Astrocyte (in vitro differentiated cells and primary cell): Measurements from ENCODE around the gene NUMB. TPM values are rescaled to one million over a fixed set of nuclear protein-coding genes. Genes with fewer than 3 reads are reported as not detected.
A peak's percentile ranks its signal among the peaks of the same experiment; 100 is the strongest.
"Not testable (repeated sequence)": the region's sequence is repeated elsewhere in the genome, so short reads cannot be mapped to it uniquely, and the experiment has no call there.

ENCODE experiments used
- DNase-seq: peaks from one replicate; pipeline ENCODE4 v3.0.0-alpha.2; 2010; ENCODE audit warnings: low read depth
- FAIRE-seq: peaks from 2 replicates; lab custom pipeline; 2011; peaks lifted over from hg19 to GRCh38; lab: Jason Lieb, UNC
- H2AFZ ChIP-seq: 2 replicates; pipeline ENCODE4 v1.6.0; 2012; ENCODE audit warnings: low read depth, low read length, inconsistent platforms
- H3K27ac ChIP-seq: 2 replicates; pipeline ENCODE4 v1.5.1; 2011; ENCODE audit warnings: low read depth, low read length, inconsistent platforms
- H3K27me3 ChIP-seq: 2 replicates; pipeline ENCODE4 v1.6.0; 2011; ENCODE audit warnings: low read length, inconsistent platforms; ENCODE audit not compliant: insufficient read depth
- H3K36me3 ChIP-seq: 2 replicates; pipeline ENCODE4 v1.5.1; 2011; ENCODE audit warnings: low read length, inconsistent platforms; ENCODE audit not compliant: insufficient read depth
- H3K4me1 ChIP-seq: 2 replicates; pipeline ENCODE4 v1.5.1; 2011; ENCODE audit warnings: low read length, inconsistent platforms; ENCODE audit not compliant: insufficient read depth
- H3K4me2 ChIP-seq: 2 replicates; pipeline ENCODE4 v1.6.0; 2012; ENCODE audit warnings: low read length, inconsistent platforms
- H3K4me3 ChIP-seq: 2 replicates; pipeline ENCODE4 v1.5.1; 2011; ENCODE audit warnings: low read depth, mild to moderate bottlenecking, low read length, inconsistent platforms; ENCODE audit not compliant: insufficient read depth
- H3K79me2 ChIP-seq: 2 replicates; pipeline ENCODE4 v1.6.0; 2012; ENCODE audit warnings: mild to moderate bottlenecking, low read length, inconsistent platforms; ENCODE audit not compliant: insufficient read depth
- H3K9ac ChIP-seq: 2 replicates; pipeline ENCODE4 v1.6.0; 2012; ENCODE audit warnings: mild to moderate bottlenecking, low read length, inconsistent platforms
- H3K9me3 ChIP-seq: 2 replicates; pipeline ENCODE4 v1.5.1; 2012; ENCODE audit warnings: low read depth, mild to moderate bottlenecking, low read length, inconsistent platforms; ENCODE audit not compliant: insufficient read depth
- H4K20me1 ChIP-seq: 2 replicates; pipeline ENCODE4 v1.6.0; 2012; ENCODE audit warnings: low read length, inconsistent platforms; ENCODE audit not compliant: insufficient read depth
- H3K27ac Mint-ChIP-seq: one replicate; pipeline ENCODE4 v1.8.0; 2021; ENCODE audit warnings: mild to moderate bottlenecking, mixed read lengths; ENCODE audit not compliant: unreplicated experiment
- H3K27me3 Mint-ChIP-seq: one replicate; pipeline ENCODE4 v1.8.0; 2021; ENCODE audit warnings: low read depth, mixed read lengths; ENCODE audit not compliant: unreplicated experiment
- H3K36me3 Mint-ChIP-seq: one replicate; pipeline ENCODE4 v1.8.0; 2021; ENCODE audit warnings: low read depth, mixed read lengths; ENCODE audit not compliant: unreplicated experiment
- H3K4me1 Mint-ChIP-seq: one replicate; pipeline ENCODE4 v1.8.0; 2021; ENCODE audit warnings: low read depth, mixed read lengths; ENCODE audit not compliant: unreplicated experiment
- H3K4me3 Mint-ChIP-seq: one replicate; pipeline ENCODE4 v1.8.0; 2021; ENCODE audit warnings: mild to moderate bottlenecking, moderate library complexity, mixed read lengths; ENCODE audit not compliant: unreplicated experiment
- H3K9me3 Mint-ChIP-seq: one replicate; pipeline ENCODE4 v1.8.0; 2021; ENCODE audit warnings: mild to moderate bottlenecking, mixed read lengths; ENCODE audit not compliant: unreplicated experiment
- CTCF ChIP-seq: IDR thresholded peaks from 2 replicates; pipeline ENCODE4 v1.5.1; 2011; ENCODE audit warnings: low read depth, mild to moderate bottlenecking, inconsistent platforms, low read length, moderate library complexity; ENCODE audit not compliant: insufficient read depth
- EZH2 ChIP-seq: IDR thresholded peaks from 2 replicates; pipeline ENCODE4 v1.6.1; 2012; ENCODE audit warnings: mild to moderate bottlenecking, low read length, inconsistent platforms; ENCODE audit not compliant: insufficient read depth
- total RNA-seq: library from RNA; stranded (reverse); gene quantifications from 2 replicates; pipeline ENCODE4 v1.2.1, GENCODE V29; 2021

Gene NUMB
- total RNA-seq, 1 donor from 2014 or later: 93.9 TPM

- no peak overlapping the region for H2AFZ ChIP-seq
- H3K4me2 ChIP-seq: peak overlapping the region; percentile 56
- peaks cover 7% of the 10 kb centered on the region for H3K4me1 ChIP-seq
- Mint-ChIP-seq H3K36me3 (peaks cover 4% of the 10 kb centered on the region), H3K4me3 (no peak overlapping the region), H3K9me3 (no peaks in the 10 kb centered on the region), H3K27me3 (no peaks in the 10 kb centered on the region), H3K27ac (no peak overlapping the region), H3K4me1 (peaks cover 13% of the 10 kb centered on the region)
- TF ChIP-seq CTCF (no peak), EZH2 (no peak)
- FAIRE-seq (no peak), DNase-seq (peak; percentile 75)
- H4K20me1 ChIP-seq: peaks cover 66% of the 10 kb centered on the region
- no peak overlapping the region for H3K4me3 ChIP-seq
- H3K27me3 ChIP-seq: no peaks in the 10 kb centered on the region
- H3K9ac ChIP-seq: peak overlapping the region; percentile 28
- H3K36me3 ChIP-seq: no peaks in the 10 kb centered on the region
- no peaks in the 10 kb centered on the region for H3K9me3 ChIP-seq
- H3K27ac ChIP-seq: peak overlapping the region; percentile 53
- peaks cover 98% of the 10 kb centered on the region for H3K79me2 ChIP-seq
Observed at GRCh38 chr14:73426877-73427276, 31.5 kb downstream of the NUMB start.

DNA sequence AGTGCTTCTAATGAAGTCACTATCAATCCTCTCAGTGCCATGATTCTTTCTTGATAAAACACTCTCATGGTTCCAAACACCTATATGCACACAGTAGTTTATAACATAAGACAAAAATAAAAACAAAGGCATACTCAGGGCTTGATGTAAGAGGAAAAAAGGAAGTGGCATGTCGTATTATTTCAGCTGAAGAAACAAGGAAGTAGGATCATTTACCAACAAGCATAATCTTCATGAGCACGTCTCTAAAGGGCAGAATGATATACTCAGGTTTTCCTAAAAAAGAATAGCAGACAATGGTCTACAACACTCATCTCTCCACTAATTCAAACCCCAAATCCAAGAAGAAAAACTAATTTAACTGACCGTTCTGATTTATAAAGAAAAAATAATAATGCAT is 33.9 kb downstream of the NUMB start:
- Histone ChIP-seq H3K4me1 (peaks cover 7% of the 10 kb centered on the region), H3K27me3 (no peaks in the 10 kb centered on the region), H2AFZ (no peak overlapping the region), H3K4me2 (no peak overlapping the region), H3K27ac (no peak overlapping the region), H3K36me3 (peaks cover 5% of the 10 kb centered on the region), H3K9me3 (no peaks in the 10 kb centered on the region), H3K9ac (no peak overlapping the region), H3K4me3 (no peak overlapping the region), H3K79me2 (peaks cover 98% of the 10 kb centered on the region), H4K20me1 (peaks cover 67% of the 10 kb centered on the region)
- peaks cover 13% of the 10 kb centered on the region for H3K4me1 Mint-ChIP-seq
- peaks cover 9% of the 10 kb centered on the region for H3K36me3 Mint-ChIP-seq
- H3K4me3 Mint-ChIP-seq: no peak overlapping the region
- H3K27me3 Mint-ChIP-seq: no peaks in the 10 kb centered on the region
- no peak overlapping the region for H3K27ac Mint-ChIP-seq
- no peaks in the 10 kb centered on the region for H3K9me3 Mint-ChIP-seq
- FAIRE-seq (no peak), DNase-seq (no peak)
- no peak for TF ChIP-seq EZH2
- no peak for TF ChIP-seq CTCF

DNA sequence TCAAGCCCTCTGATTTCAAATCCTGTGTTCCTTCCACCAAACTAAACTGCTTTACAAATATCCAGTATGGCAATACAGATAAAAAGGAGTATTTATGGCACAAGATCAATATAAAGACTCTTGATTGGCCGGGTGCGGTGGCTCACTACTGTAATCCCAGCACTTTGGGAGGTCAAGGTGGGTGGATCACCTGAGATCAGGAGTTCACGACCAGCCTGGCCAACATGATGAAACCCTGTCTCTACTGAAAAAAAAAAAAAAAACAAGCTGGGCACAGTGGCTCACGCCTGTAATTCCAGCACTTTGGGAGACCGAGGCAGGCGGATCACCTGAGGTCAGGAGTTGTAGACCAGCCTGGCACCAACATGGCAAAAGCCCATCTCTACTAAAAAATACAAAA is 35.3 kb downstream of the NUMB start:
- not testable (repeated sequence) for H3K4me3 Mint-ChIP-seq, H3K9ac ChIP-seq, H3K36me3 ChIP-seq, H3K27me3 ChIP-seq, H3K36me3 Mint-ChIP-seq, FAIRE-seq, H3K4me1 ChIP-seq, H3K9me3 ChIP-seq, DNase-seq, H3K27ac Mint-ChIP-seq, H2AFZ ChIP-seq, H3K27me3 Mint-ChIP-seq, H3K9me3 Mint-ChIP-seq, H3K27ac ChIP-seq, H3K4me2 ChIP-seq, H3K4me3 ChIP-seq
- peaks cover 10% of the 10 kb centered on the region for H3K4me1 Mint-ChIP-seq
- H4K20me1 ChIP-seq: peaks cover 59% of the 10 kb centered on the region
- H3K79me2 ChIP-seq: peaks cover 94% of the 10 kb centered on the region
